MM.1S (cell line): ENCODE measurements around the gene CMC1.

Experiments
- EZH2 ChIP-seq: fragments of 300-600 bp; sonication (generic); optimal IDR thresholded peaks from 2 replicates; pipeline ENCODE3; 2017; ENCODE audit warnings: low read depth, mild to moderate bottlenecking, antibody characterized with exemption, low read length, mixed read lengths
- TF ChIP-seq, protein P1 (sequence below): fragments of 300-600 bp; sonication (generic); IDR thresholded peaks from 2 replicates; pipeline ENCODE4 v1.5.1; 2016; ENCODE audit warnings: antibody characterized with exemption, low read length, mixed read lengths

- no peak for TF ChIP-seq EZH2
- TF ChIP-seq, protein P1, sequence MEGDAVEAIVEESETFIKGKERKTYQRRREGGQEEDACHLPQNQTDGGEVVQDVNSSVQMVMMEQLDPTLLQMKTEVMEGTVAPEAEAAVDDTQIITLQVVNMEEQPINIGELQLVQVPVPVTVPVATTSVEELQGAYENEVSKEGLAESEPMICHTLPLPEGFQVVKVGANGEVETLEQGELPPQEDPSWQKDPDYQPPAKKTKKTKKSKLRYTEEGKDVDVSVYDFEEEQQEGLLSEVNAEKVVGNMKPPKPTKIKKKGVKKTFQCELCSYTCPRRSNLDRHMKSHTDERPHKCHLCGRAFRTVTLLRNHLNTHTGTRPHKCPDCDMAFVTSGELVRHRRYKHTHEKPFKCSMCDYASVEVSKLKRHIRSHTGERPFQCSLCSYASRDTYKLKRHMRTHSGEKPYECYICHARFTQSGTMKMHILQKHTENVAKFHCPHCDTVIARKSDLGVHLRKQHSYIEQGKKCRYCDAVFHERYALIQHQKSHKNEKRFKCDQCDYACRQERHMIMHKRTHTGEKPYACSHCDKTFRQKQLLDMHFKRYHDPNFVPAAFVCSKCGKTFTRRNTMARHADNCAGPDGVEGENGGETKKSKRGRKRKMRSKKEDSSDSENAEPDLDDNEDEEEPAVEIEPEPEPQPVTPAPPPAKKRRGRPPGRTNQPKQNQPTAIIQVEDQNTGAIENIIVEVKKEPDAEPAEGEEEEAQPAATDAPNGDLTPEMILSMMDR, result no peak
Measured at GRCh38 chr3:28279770-28280169, 38.4 kb downstream of the CMC1 start.
